SK-N-SH treated with all-trans-retinoic acid at 6 μM for 48 hours (cell line): ENCODE measurements around the gene EEIG2.

Experiments used
- ARNTL ChIP-seq: fragments of 450-650 bp; formaldehyde crosslinking; IDR thresholded peaks from 2 replicates; pipeline ENCODE4 v1.5.0; 2020; ENCODE audit warnings: low read depth, mild to moderate bottlenecking, moderate library complexity, borderline replicate concordance
- GLIS3 ChIP-seq: fragments of 250-450 bp; sonication (Bioruptor Pico); IDR thresholded peaks from 2 replicates; pipeline ENCODE4 v1.5.0; 2020; ENCODE audit warnings: mild to moderate bottlenecking, moderate library complexity
- RARB ChIP-seq: fragments of 250-450 bp; sonication (Bioruptor Pico); IDR thresholded peaks from 2 replicates; pipeline ENCODE4 v1.8.0; 2021; ENCODE audit warnings: mild to moderate bottlenecking, moderate library complexity
- SNAI2 ChIP-seq: fragments of 250-450 bp; sonication (Bioruptor Pico); IDR thresholded peaks from 2 replicates; pipeline ENCODE4 v1.5.0; 2020; ENCODE audit warnings: mild to moderate bottlenecking, moderate library complexity
- TOX ChIP-seq: fragments of 250-450 bp; sonication (Bioruptor Pico); IDR thresholded peaks from 2 replicates; pipeline ENCODE4 v1.8.0; 2021; ENCODE audit warnings: mild to moderate bottlenecking, moderate library complexity, borderline replicate concordance
- ZC3H10 ChIP-seq: fragments of 250-450 bp; sonication (Bioruptor Pico); IDR thresholded peaks from 2 replicates; pipeline ENCODE4 v1.5.1; 2021; ENCODE audit warnings: mild to moderate bottlenecking, moderate library complexity
- ZFP30 ChIP-seq: fragments of 450-650 bp; formaldehyde crosslinking; IDR thresholded peaks from 2 replicates; pipeline ENCODE4 v1.5.0; 2022; ENCODE audit warnings: mild to moderate bottlenecking, moderate library complexity
- ZNF565 ChIP-seq: fragments of 450-650 bp; formaldehyde crosslinking; conservative IDR thresholded peaks from 2 replicates; pipeline ENCODE4 v1.5.0; 2020; ENCODE audit warnings: low read depth, mild to moderate bottlenecking, moderate library complexity
- ZNF8 ChIP-seq: fragments of 450-650 bp; formaldehyde crosslinking; IDR thresholded peaks from 2 replicates; pipeline ENCODE4 v1.5.0; 2020; ENCODE audit warnings: mild to moderate bottlenecking, moderate library complexity
- TF ChIP-seq, protein P1 (sequence below): fragments of 250-450 bp; sonication (Bioruptor Pico); IDR thresholded peaks from 2 replicates; pipeline ENCODE4 v1.8.0; 2020; ENCODE audit warnings: mild to moderate bottlenecking, moderate library complexity, borderline replicate concordance
- TF ChIP-seq, protein P2 (sequence below): fragments of 250-450 bp; sonication (Bioruptor Pico); IDR thresholded peaks from 2 replicates; pipeline ENCODE4 v1.5.1; 2020; ENCODE audit warnings: low read depth, mild to moderate bottlenecking, moderate library complexity

DNA sequence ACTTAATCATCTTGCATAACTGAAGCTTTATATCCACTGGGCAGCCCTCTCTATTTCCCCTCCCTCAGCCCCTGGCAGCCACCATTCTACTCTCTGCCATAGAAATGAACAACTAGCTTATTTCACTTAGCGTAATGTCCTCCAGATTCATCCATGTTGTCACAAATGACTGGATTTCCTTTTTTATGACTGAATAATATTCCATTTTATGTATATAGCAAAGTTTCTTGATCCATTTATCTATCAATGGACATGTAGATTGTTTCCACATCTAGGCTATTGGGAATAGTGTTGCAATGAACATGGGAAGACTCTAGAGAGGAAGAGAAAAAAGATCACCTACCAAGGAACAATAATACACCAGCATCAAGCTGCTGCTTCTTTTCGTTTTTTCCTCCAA is 32.1 kb upstream of the EEIG2 start:
- TF ChIP-seq ZC3H10 (CRISPR knock-in tag), result no peak
- TF ChIP-seq, protein P1, sequence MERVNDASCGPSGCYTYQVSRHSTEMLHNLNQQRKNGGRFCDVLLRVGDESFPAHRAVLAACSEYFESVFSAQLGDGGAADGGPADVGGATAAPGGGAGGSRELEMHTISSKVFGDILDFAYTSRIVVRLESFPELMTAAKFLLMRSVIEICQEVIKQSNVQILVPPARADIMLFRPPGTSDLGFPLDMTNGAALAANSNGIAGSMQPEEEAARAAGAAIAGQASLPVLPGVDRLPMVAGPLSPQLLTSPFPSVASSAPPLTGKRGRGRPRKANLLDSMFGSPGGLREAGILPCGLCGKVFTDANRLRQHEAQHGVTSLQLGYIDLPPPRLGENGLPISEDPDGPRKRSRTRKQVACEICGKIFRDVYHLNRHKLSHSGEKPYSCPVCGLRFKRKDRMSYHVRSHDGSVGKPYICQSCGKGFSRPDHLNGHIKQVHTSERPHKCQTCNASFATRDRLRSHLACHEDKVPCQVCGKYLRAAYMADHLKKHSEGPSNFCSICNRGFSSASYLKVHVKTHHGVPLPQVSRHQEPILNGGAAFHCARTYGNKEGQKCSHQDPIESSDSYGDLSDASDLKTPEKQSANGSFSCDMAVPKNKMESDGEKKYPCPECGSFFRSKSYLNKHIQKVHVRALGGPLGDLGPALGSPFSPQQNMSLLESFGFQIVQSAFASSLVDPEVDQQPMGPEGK (CRISPR knock-in tag), result no peak
- TF ChIP-seq ZFP30 (CRISPR knock-in tag), result no peak
- TF ChIP-seq GLIS3 (CRISPR knock-in tag), result no peak
- no peak for TF ChIP-seq SNAI2 (CRISPR knock-in tag)
- no peak for TF ChIP-seq ZNF8 (CRISPR knock-in tag)
- no peak for TF ChIP-seq TOX (CRISPR knock-in tag)
- TF ChIP-seq, protein P2, sequence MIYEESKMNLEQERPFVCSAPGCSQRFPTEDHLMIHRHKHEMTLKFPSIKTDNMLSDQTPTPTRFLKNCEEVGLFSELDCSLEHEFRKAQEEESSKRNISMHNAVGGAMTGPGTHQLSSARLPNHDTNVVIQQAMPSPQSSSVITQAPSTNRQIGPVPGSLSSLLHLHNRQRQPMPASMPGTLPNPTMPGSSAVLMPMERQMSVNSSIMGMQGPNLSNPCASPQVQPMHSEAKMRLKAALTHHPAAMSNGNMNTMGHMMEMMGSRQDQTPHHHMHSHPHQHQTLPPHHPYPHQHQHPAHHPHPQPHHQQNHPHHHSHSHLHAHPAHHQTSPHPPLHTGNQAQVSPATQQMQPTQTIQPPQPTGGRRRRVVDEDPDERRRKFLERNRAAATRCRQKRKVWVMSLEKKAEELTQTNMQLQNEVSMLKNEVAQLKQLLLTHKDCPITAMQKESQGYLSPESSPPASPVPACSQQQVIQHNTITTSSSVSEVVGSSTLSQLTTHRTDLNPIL, result no peak
- no peak for TF ChIP-seq RARB
- no peak for TF ChIP-seq ARNTL (CRISPR knock-in tag)
- no peak for TF ChIP-seq ZNF565 (CRISPR knock-in tag)
